Measurements from ENCODE around the gene CCDC187. TPM values are rescaled to one million over a fixed set of nuclear protein-coding genes. Genes with fewer than 3 reads are reported as not detected.
"Not testable (repeated sequence)": the region's sequence is repeated elsewhere in the genome, so short reads cannot be mapped to it uniquely, and the experiment has no call there.

The CCDC187 gene
- total and polyA plus RNA-seq, 4 donors, result not detected

- H3K4me1 ChIP-seq (ENCODE audit: control insufficient read depth in 1 of 2, insufficient read depth in 2 of 2, low read length in 2 of 2), result not testable (repeated sequence)
Observed at GRCh38 chr9:136319244-136319643, 15.3 kb upstream of the CCDC187 start.

DNA sequence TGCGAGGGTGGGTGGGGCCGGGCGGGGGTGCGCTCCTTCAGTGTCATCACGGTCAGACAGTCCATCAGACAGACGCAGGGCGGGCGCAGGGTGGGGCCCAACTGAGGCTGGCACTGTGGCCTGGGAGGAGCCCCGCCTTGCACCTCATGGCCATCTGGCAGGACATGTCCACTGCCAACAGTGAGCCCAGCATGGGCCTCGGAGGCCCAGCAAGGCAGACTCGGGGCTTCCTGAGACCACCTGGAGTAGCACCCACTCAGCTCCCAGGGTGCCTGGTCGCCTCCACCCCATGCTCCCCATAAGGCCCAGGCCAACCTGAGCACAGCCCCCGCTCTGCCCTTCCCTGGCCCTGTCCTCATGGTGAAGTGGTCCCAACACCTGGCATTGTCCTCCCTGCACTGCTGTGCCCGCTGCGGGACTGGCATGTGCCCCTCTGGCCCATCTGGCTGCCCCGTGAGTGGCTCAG is 14.9 kb upstream of the CCDC187 start:
- 90 to 95% methylated on average over 16 of the region's 16 CpGs for WGBS, 2 donors
- DNase-seq, result no peak

More at GRCh38 chr9:136319244-136319643, 15.3 kb upstream of the CCDC187 start:
- H3K27me3 ChIP-seq (ENCODE audit: control insufficient read depth in 1 of 2, insufficient read depth in 2 of 2, low read length in 1 of 2); H3K27ac ChIP-seq (ENCODE audit: low read depth in 1 of 2, low read length in 2 of 2); H3K4me3 ChIP-seq (ENCODE audit: low read length in 2 of 2); DNase-seq; ATAC-seq (ENCODE audit: low FRiP score); H3K36me3 ChIP-seq (ENCODE audit: control insufficient read depth in 1 of 2, insufficient read depth in 2 of 2, low read length in 1 of 2); H3K9me3 ChIP-seq (ENCODE audit: control insufficient read depth, low read length); intact Hi-C loops (cut with DNase I): not testable (repeated sequence)
- WGBS, 2 donors, result 96 to 98% methylated on average over 14 of the region's 14 CpGs

GRCh38 chr9:136318111-136318775 is 14.3 kb upstream of the CCDC187 start:
- WGBS, 2 donors, result 77 to 80% methylated on average over 21 of the region's 21 CpGs
- Histone ChIP-seq H3K4me1 (ENCODE audit: control insufficient read depth in 1 of 2, insufficient read depth in 2 of 2, low read length in 2 of 2) (no peaks in the 10 kb centered on the region), H3K4me3 (ENCODE audit: low read length in 2 of 2) (no peak overlapping the region), H3K27ac (ENCODE audit: low read depth in 1 of 2, low read length in 2 of 2) (no peak overlapping the region), H3K36me3 (ENCODE audit: control insufficient read depth in 1 of 2, insufficient read depth in 2 of 2, low read length in 1 of 2) (no peaks in the 10 kb centered on the region), H3K9me3 (ENCODE audit: control insufficient read depth, low read length) (peaks cover 4% of the 10 kb centered on the region), H3K27me3 (ENCODE audit: control insufficient read depth in 1 of 2, insufficient read depth in 2 of 2, low read length in 1 of 2) (no peaks in the 10 kb centered on the region)
- no peak for ATAC-seq (ENCODE audit: low FRiP score)
- DNase-seq, result no peak
- intact Hi-C loops (cut with DNase I), result no loop called here

More for the DNA sequence above, 14.9 kb upstream of the CCDC187 start:
- no peak overlapping the region for H3K27ac ChIP-seq (ENCODE audit: low read depth in 1 of 2, low read length in 2 of 2)
- H3K36me3 ChIP-seq (ENCODE audit: control insufficient read depth in 1 of 2, insufficient read depth in 2 of 2, low read length in 1 of 2), result no peaks in the 10 kb centered on the region
- no peaks in the 10 kb centered on the region for H3K4me1 ChIP-seq (ENCODE audit: control insufficient read depth in 1 of 2, insufficient read depth in 2 of 2, low read length in 2 of 2)
- H3K9me3 ChIP-seq (ENCODE audit: control insufficient read depth, low read length), result peaks cover 4% of the 10 kb centered on the region
- intact Hi-C loops (cut with DNase I), result no loop called here
- no peak for ATAC-seq (ENCODE audit: low FRiP score)
- H3K4me3 ChIP-seq (ENCODE audit: low read length in 2 of 2), result no peak overlapping the region
- no peaks in the 10 kb centered on the region for H3K27me3 ChIP-seq (ENCODE audit: control insufficient read depth in 1 of 2, insufficient read depth in 2 of 2, low read length in 1 of 2)

- DNase-seq, result no peak
- Histone ChIP-seq H3K27me3 (ENCODE audit: control insufficient read depth in 1 of 2, insufficient read depth in 2 of 2, low read length in 1 of 2) (no peaks in the 10 kb centered on the region), H3K27ac (ENCODE audit: low read depth in 1 of 2, low read length in 2 of 2) (no peak overlapping the region), H3K4me1 (ENCODE audit: control insufficient read depth in 1 of 2, insufficient read depth in 2 of 2, low read length in 2 of 2) (no peaks in the 10 kb centered on the region), H3K36me3 (ENCODE audit: control insufficient read depth in 1 of 2, insufficient read depth in 2 of 2, low read length in 1 of 2) (no peaks in the 10 kb centered on the region), H3K9me3 (ENCODE audit: control insufficient read depth, low read length) (peaks cover 4% of the 10 kb centered on the region), H3K4me3 (ENCODE audit: low read length in 2 of 2) (no peak overlapping the region)
- WGBS, 2 donors, result 81 to 87% methylated on average over 16 of the region's 16 CpGs
- intact Hi-C loops (cut with DNase I), result no loop called here
- no peak for ATAC-seq (ENCODE audit: low FRiP score)
Observed at GRCh38 chr9:136317695-136318094, 13.8 kb upstream of the CCDC187 start.

- Histone ChIP-seq H3K27ac (ENCODE audit: low read depth in 1 of 2, low read length in 2 of 2) (no peak overlapping the region), H3K9me3 (ENCODE audit: control insufficient read depth, low read length) (peaks cover 4% of the 10 kb centered on the region), H3K27me3 (ENCODE audit: control insufficient read depth in 1 of 2, insufficient read depth in 2 of 2, low read length in 1 of 2) (no peaks in the 10 kb centered on the region), H3K36me3 (ENCODE audit: control insufficient read depth in 1 of 2, insufficient read depth in 2 of 2, low read length in 1 of 2) (no peaks in the 10 kb centered on the region), H3K4me3 (ENCODE audit: low read length in 2 of 2) (no peak overlapping the region), H3K4me1 (ENCODE audit: control insufficient read depth in 1 of 2, insufficient read depth in 2 of 2, low read length in 2 of 2) (no peaks in the 10 kb centered on the region)
- ATAC-seq (ENCODE audit: low FRiP score) (no peak), DNase-seq (no peak)
- 86 to 90% methylated on average over 13 of the region's 13 CpGs for WGBS, 2 donors
- intact Hi-C loops (cut with DNase I), result no loop called here
Observed at GRCh38 chr9:136316896-136317676, 13.2 kb upstream of the CCDC187 start.

- peaks cover 4% of the 10 kb centered on the region for H3K9me3 ChIP-seq (ENCODE audit: control insufficient read depth, low read length)
- ATAC-seq (ENCODE audit: low FRiP score) (no peak), DNase-seq (no peak)
- H3K4me1 ChIP-seq (ENCODE audit: control insufficient read depth in 1 of 2, insufficient read depth in 2 of 2, low read length in 2 of 2), result no peaks in the 10 kb centered on the region
- H3K27ac ChIP-seq (ENCODE audit: low read depth in 1 of 2, low read length in 2 of 2), result no peak overlapping the region
- intact Hi-C loops (cut with DNase I), result no loop called here
- H3K4me3 ChIP-seq (ENCODE audit: low read length in 2 of 2), result no peak overlapping the region
- H3K36me3 ChIP-seq (ENCODE audit: control insufficient read depth in 1 of 2, insufficient read depth in 2 of 2, low read length in 1 of 2), result no peaks in the 10 kb centered on the region
- WGBS, 2 donors, result 96 to 98% methylated on average over 20 to 23 of the region's 23 CpGs
- H3K27me3 ChIP-seq (ENCODE audit: control insufficient read depth in 1 of 2, insufficient read depth in 2 of 2, low read length in 1 of 2), result no peaks in the 10 kb centered on the region
Observed at GRCh38 chr9:136316271-136316751, 12.4 kb upstream of the CCDC187 start.

DNA sequence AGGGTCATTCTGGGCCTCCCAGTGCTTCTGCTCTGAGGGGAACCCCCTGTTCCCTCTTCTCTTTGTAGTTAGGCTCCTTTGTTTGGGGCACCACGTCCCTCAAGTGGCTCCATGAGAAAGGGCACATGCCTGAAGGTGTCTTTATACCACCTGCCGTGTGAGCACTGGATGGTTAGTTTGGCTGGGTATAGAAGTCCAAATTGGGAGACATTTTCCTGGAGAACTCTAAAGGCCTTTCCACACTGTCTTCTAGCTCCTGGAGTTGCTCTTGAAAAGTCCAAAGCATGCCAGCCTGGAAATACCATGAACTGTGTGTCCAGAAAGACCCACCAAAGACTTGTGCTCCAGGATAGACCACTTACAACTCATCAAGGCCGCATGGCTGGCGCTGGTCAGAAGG is 11.1 kb upstream of the CCDC187 start:
- Histone ChIP-seq H3K4me3 (ENCODE audit: low read length in 2 of 2) (no peak overlapping the region), H3K4me1 (ENCODE audit: control insufficient read depth in 1 of 2, insufficient read depth in 2 of 2, low read length in 2 of 2) (no peaks in the 10 kb centered on the region), H3K27me3 (ENCODE audit: control insufficient read depth in 1 of 2, insufficient read depth in 2 of 2, low read length in 1 of 2) (no peaks in the 10 kb centered on the region), H3K9me3 (ENCODE audit: control insufficient read depth, low read length) (peaks cover 4% of the 10 kb centered on the region), H3K27ac (ENCODE audit: low read depth in 1 of 2, low read length in 2 of 2) (no peak overlapping the region), H3K36me3 (ENCODE audit: control insufficient read depth in 1 of 2, insufficient read depth in 2 of 2, low read length in 1 of 2) (no peaks in the 10 kb centered on the region)
- WGBS, 2 donors, result 88 to 89% methylated on average over 4 of the region's 4 CpGs
- intact Hi-C loops (cut with DNase I), result loop anchor here in 1 of 2 donors (5.0 kb wide), 1 partner anchor 47 kb away; the partner anchor contains the start of gene DNLZ
- DNase-seq (no peak), ATAC-seq (ENCODE audit: low FRiP score) (no peak)

DNA sequence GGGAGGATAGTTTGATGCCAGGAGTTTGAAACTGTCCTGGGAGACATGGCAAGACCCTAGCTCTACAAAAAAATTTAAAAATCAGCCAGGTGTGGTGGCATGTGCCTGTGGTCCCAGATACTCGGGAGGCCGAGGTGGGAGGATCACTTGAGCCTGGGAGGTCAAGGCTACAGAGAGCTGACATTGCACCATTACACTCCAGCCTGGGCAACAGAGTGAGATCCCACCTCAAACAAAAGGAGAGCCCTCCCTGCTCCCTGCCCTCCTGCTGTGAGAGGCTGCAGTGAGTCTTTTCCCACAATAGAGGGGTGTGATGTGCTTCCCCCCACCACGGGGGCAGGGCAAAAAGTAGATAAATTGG is 10.1 kb upstream of the CCDC187 start:
- ATAC-seq (ENCODE audit: low FRiP score) (no peak), DNase-seq (no peak)
- Histone ChIP-seq H3K27ac (ENCODE audit: low read depth in 1 of 2, low read length in 2 of 2) (no peak overlapping the region), H3K4me3 (ENCODE audit: low read length in 2 of 2) (no peak overlapping the region), H3K4me1 (ENCODE audit: control insufficient read depth in 1 of 2, insufficient read depth in 2 of 2, low read length in 2 of 2) (no peaks in the 10 kb centered on the region), H3K27me3 (ENCODE audit: control insufficient read depth in 1 of 2, insufficient read depth in 2 of 2, low read length in 1 of 2) (no peaks in the 10 kb centered on the region), H3K9me3 (ENCODE audit: control insufficient read depth, low read length) (peaks cover 4% of the 10 kb centered on the region), H3K36me3 (ENCODE audit: control insufficient read depth in 1 of 2, insufficient read depth in 2 of 2, low read length in 1 of 2) (no peaks in the 10 kb centered on the region)
- intact Hi-C loops (cut with DNase I), result loop anchor here in 1 of 2 donors (5.0 kb wide), 1 partner anchor 48 kb away; the partner anchor contains the start of gene DNLZ
- 91 to 92% methylated on average over 3 of the region's 3 CpGs for WGBS, 2 donors
